Measurements from ENCODE around the gene CCSAP.
"Not testable (repeated sequence)": the region's sequence is repeated elsewhere in the genome, so short reads cannot be mapped to it uniquely, and the experiment has no call there.

The CCSAP gene

GRCh38 chr1:229327765-229328164 is 15.1 kb downstream of the CCSAP start:
- not testable (repeated sequence) for H3K4me1 ChIP-seq (ENCODE audit: control insufficient read depth in 2 of 2, insufficient read depth in 1 of 2, low read depth in 1 of 2, low read length in 2 of 2); H4K91ac ChIP-seq (ENCODE audit: low read depth, low read length, poor library complexity); H4K8ac ChIP-seq (ENCODE audit: low read depth, low read length); DNase-seq (ENCODE audit: low spot score); H3K27me3 ChIP-seq (ENCODE audit: control insufficient read depth in 3 of 3, insufficient read depth in 3 of 3, low read depth in 1 of 3, low read length in 3 of 3); H3K4me2 ChIP-seq (ENCODE audit: insufficient read depth, low read length, poor library complexity, severe bottlenecking); H3K4me3 ChIP-seq (ENCODE audit: low read length in 2 of 2); H2BK120ac ChIP-seq (ENCODE audit: low read depth, low read length); H2BK5ac ChIP-seq (ENCODE audit: low read length); H2BK12ac ChIP-seq (ENCODE audit: low read length); H2BK15ac ChIP-seq (ENCODE audit: low read length); H2AK5ac ChIP-seq (ENCODE audit: low read depth, low read length); H3K4ac ChIP-seq (ENCODE audit: low read length); H3K27ac ChIP-seq (replicated peaks; ENCODE audit: low read length); H3K23ac ChIP-seq (ENCODE audit: low read depth, low read length, poor library complexity); H2AFZ ChIP-seq (ENCODE audit: low read length); H3K18ac ChIP-seq (ENCODE audit: low read length); H3K79me1 ChIP-seq (ENCODE audit: low read depth, low read length); H3K9ac ChIP-seq (ENCODE audit: low read depth, low read length, poor library complexity); H3K9me3 ChIP-seq (replicated peaks in 1 of 2; ENCODE audit: control insufficient read depth in 2 of 2, insufficient read depth in 1 of 2, low read depth in 1 of 2, low read length in 2 of 2); H3K14ac ChIP-seq (ENCODE audit: low read length)
- H3K36me3 ChIP-seq (replicated peaks in 1 of 2; ENCODE audit: control insufficient read depth in 2 of 2, insufficient read depth in 2 of 2, low read length in 2 of 2): peaks cover 4 to 51% of the 10 kb centered on the region in 2 donors
- no CpG with 5 or more reads among the region's 6 CpGs for WGBS, 2 donors (ENCODE audit: extremely low coverage in 2 of 2, insufficient read length in 2 of 2, insufficient replicate concordance in 1 of 2)

GRCh38 chr1:229326601-229327000 is 16.2 kb downstream of the CCSAP start:
- Histone ChIP-seq H2AFZ (ENCODE audit: low read length) (no peak overlapping the region), H4K8ac (ENCODE audit: low read depth, low read length) (no peak overlapping the region), H3K4me1 (ENCODE audit: control insufficient read depth in 2 of 2, insufficient read depth in 1 of 2, low read depth in 1 of 2, low read length in 2 of 2) (no peaks in the 10 kb centered on the region), H3K27ac (replicated peaks; ENCODE audit: low read length) (no peak overlapping the region), H3K9ac (ENCODE audit: low read depth, low read length, poor library complexity) (no peak overlapping the region), H2AK5ac (ENCODE audit: low read depth, low read length) (no peak overlapping the region), H3K4me3 (ENCODE audit: low read length in 2 of 2) (no peak overlapping the region), H3K36me3 (replicated peaks in 1 of 2; ENCODE audit: control insufficient read depth in 2 of 2, insufficient read depth in 2 of 2, low read length in 2 of 2) (peaks cover 4 to 63% of the 10 kb centered on the region in 2 donors), H3K14ac (ENCODE audit: low read length) (no peak overlapping the region), H2BK12ac (ENCODE audit: low read length) (no peak overlapping the region), H2BK15ac (ENCODE audit: low read length) (no peak overlapping the region), H2BK120ac (ENCODE audit: low read depth, low read length) (no peak overlapping the region), H3K9me3 (replicated peaks in 1 of 2; ENCODE audit: control insufficient read depth in 2 of 2, insufficient read depth in 1 of 2, low read depth in 1 of 2, low read length in 2 of 2) (no peaks in the 10 kb centered on the region), H4K91ac (ENCODE audit: low read depth, low read length, poor library complexity) (no peak overlapping the region), H3K4ac (ENCODE audit: low read length) (no peak overlapping the region), H2BK5ac (ENCODE audit: low read length) (no peak overlapping the region), H3K4me2 (ENCODE audit: insufficient read depth, low read length, poor library complexity, severe bottlenecking) (no peak overlapping the region), H3K23ac (ENCODE audit: low read depth, low read length, poor library complexity) (no peak overlapping the region), H3K27me3 (ENCODE audit: control insufficient read depth in 3 of 3, insufficient read depth in 3 of 3, low read depth in 1 of 3, low read length in 3 of 3) (no peaks in the 10 kb centered on the region), H3K79me1 (ENCODE audit: low read depth, low read length) (no peaks in the 10 kb centered on the region), H3K18ac (ENCODE audit: low read length) (no peak overlapping the region)
- WGBS, 2 donors (ENCODE audit: extremely low coverage in 2 of 2, insufficient read length in 2 of 2, insufficient replicate concordance in 1 of 2): no CpG with 5 or more reads among the region's 12 CpGs
- no peak for DNase-seq (ENCODE audit: low spot score)

- no peak overlapping the region for H2BK120ac ChIP-seq (ENCODE audit: low read depth, low read length)
- no peak for DNase-seq (ENCODE audit: low spot score)
- H2BK12ac ChIP-seq (ENCODE audit: low read length): no peak overlapping the region
- no peaks in the 10 kb centered on the region for H3K79me1 ChIP-seq (ENCODE audit: low read depth, low read length)
- no peak overlapping the region for H2BK5ac ChIP-seq (ENCODE audit: low read length)
- H3K36me3 ChIP-seq (replicated peaks in 1 of 2; ENCODE audit: control insufficient read depth in 2 of 2, insufficient read depth in 2 of 2, low read length in 2 of 2): peaks cover 4 to 69% of the 10 kb centered on the region in 2 donors
- H3K4me3 ChIP-seq (ENCODE audit: low read length in 2 of 2): no peak overlapping the region
- no peak overlapping the region for H3K23ac ChIP-seq (ENCODE audit: low read depth, low read length, poor library complexity)
- H2AK5ac ChIP-seq (ENCODE audit: low read depth, low read length): no peak overlapping the region
- no peak overlapping the region for H3K9ac ChIP-seq (ENCODE audit: low read depth, low read length, poor library complexity)
- no peak overlapping the region for H4K91ac ChIP-seq (ENCODE audit: low read depth, low read length, poor library complexity)
- H3K27ac ChIP-seq (replicated peaks; ENCODE audit: low read length): no peak overlapping the region
- no peaks in the 10 kb centered on the region for H3K9me3 ChIP-seq (replicated peaks in 1 of 2; ENCODE audit: control insufficient read depth in 2 of 2, insufficient read depth in 1 of 2, low read depth in 1 of 2, low read length in 2 of 2)
- H4K8ac ChIP-seq (ENCODE audit: low read depth, low read length): no peak overlapping the region
- H3K4me1 ChIP-seq (ENCODE audit: control insufficient read depth in 2 of 2, insufficient read depth in 1 of 2, low read depth in 1 of 2, low read length in 2 of 2): no peaks in the 10 kb centered on the region
- H3K18ac ChIP-seq (ENCODE audit: low read length): no peak overlapping the region
- H2BK15ac ChIP-seq (ENCODE audit: low read length): no peak overlapping the region
- H2AFZ ChIP-seq (ENCODE audit: low read length): no peak overlapping the region
- WGBS, 2 donors (ENCODE audit: extremely low coverage in 2 of 2, insufficient read length in 2 of 2, insufficient replicate concordance in 1 of 2): no CpG with 5 or more reads among the region's 10 CpGs
- no peak overlapping the region for H3K4ac ChIP-seq (ENCODE audit: low read length)
- H3K27me3 ChIP-seq (ENCODE audit: control insufficient read depth in 3 of 3, insufficient read depth in 3 of 3, low read depth in 1 of 3, low read length in 3 of 3): no peaks in the 10 kb centered on the region
- H3K4me2 ChIP-seq (ENCODE audit: insufficient read depth, low read length, poor library complexity, severe bottlenecking): no peak overlapping the region
- H3K14ac ChIP-seq (ENCODE audit: low read length): no peak overlapping the region
Measured at GRCh38 chr1:229325853-229326487, 16.9 kb downstream of the CCSAP start.

- no peak for DNase-seq (ENCODE audit: low spot score)
- H2AK5ac ChIP-seq (ENCODE audit: low read depth, low read length): no peak overlapping the region
- no peak overlapping the region for H3K18ac ChIP-seq (ENCODE audit: low read length)
- H3K27ac ChIP-seq (replicated peaks; ENCODE audit: low read length): no peak overlapping the region
- no peak overlapping the region for H4K91ac ChIP-seq (ENCODE audit: low read depth, low read length, poor library complexity)
- no peak overlapping the region for H2BK5ac ChIP-seq (ENCODE audit: low read length)
- H3K36me3 ChIP-seq (replicated peaks in 1 of 2; ENCODE audit: control insufficient read depth in 2 of 2, insufficient read depth in 2 of 2, low read length in 2 of 2): peaks cover 4 to 74% of the 10 kb centered on the region in 2 donors
- no peak overlapping the region for H2BK12ac ChIP-seq (ENCODE audit: low read length)
- no CpG with 5 or more reads among the region's 2 CpGs for WGBS, 2 donors (ENCODE audit: extremely low coverage in 2 of 2, insufficient read length in 2 of 2, insufficient replicate concordance in 1 of 2)
- H3K4ac ChIP-seq (ENCODE audit: low read length): no peak overlapping the region
- no peaks in the 10 kb centered on the region for H3K4me1 ChIP-seq (ENCODE audit: control insufficient read depth in 2 of 2, insufficient read depth in 1 of 2, low read depth in 1 of 2, low read length in 2 of 2)
- no peak overlapping the region for H2BK120ac ChIP-seq (ENCODE audit: low read depth, low read length)
- no peak overlapping the region for H3K23ac ChIP-seq (ENCODE audit: low read depth, low read length, poor library complexity)
- no peak overlapping the region for H3K14ac ChIP-seq (ENCODE audit: low read length)
- H2BK15ac ChIP-seq (ENCODE audit: low read length): no peak overlapping the region
- no peaks in the 10 kb centered on the region for H3K9me3 ChIP-seq (replicated peaks in 1 of 2; ENCODE audit: control insufficient read depth in 2 of 2, insufficient read depth in 1 of 2, low read depth in 1 of 2, low read length in 2 of 2)
- H2AFZ ChIP-seq (ENCODE audit: low read length): no peak overlapping the region
- H3K79me1 ChIP-seq (ENCODE audit: low read depth, low read length): no peaks in the 10 kb centered on the region
- no peaks in the 10 kb centered on the region for H3K27me3 ChIP-seq (ENCODE audit: control insufficient read depth in 3 of 3, insufficient read depth in 3 of 3, low read depth in 1 of 3, low read length in 3 of 3)
- no peak overlapping the region for H3K9ac ChIP-seq (ENCODE audit: low read depth, low read length, poor library complexity)
- no peak overlapping the region for H3K4me2 ChIP-seq (ENCODE audit: insufficient read depth, low read length, poor library complexity, severe bottlenecking)
- no peak overlapping the region for H4K8ac ChIP-seq (ENCODE audit: low read depth, low read length)
- H3K4me3 ChIP-seq (ENCODE audit: low read length in 2 of 2): no peak overlapping the region
Measured at GRCh38 chr1:229325401-229325800, 17.4 kb downstream of the CCSAP start.
